HepG2 (cell line): Measurements from ENCODE around the gene TBC1D4. TPM values are rescaled to one million over a fixed set of nuclear protein-coding genes. Genes with fewer than 3 reads are reported as not detected.

Source experiments
- HMGXB4 ChIP-seq, 2 experiments: sonication (generic) in 1 of 2; formaldehyde crosslinking in 1 of 2; IDR thresholded peaks; 2 replicates each; pipeline versions ENCODE4 v1.4.0 to v1.6.1; 2018 to 2020; ENCODE audit warnings: missing genetic modification reagents in 2 of 2, borderline replicate concordance in 1 of 2, low read depth in 1 of 2, mild to moderate bottlenecking in 1 of 2, missing biosample characterization in 1 of 2
- HNRNPK ChIP-seq: fragments of 200-400 bp; formaldehyde crosslinking; IDR thresholded peaks from 2 replicates; pipeline ENCODE4 v1.6.1; 2018; ENCODE audit warnings: low read length, low read depth, moderate library complexity, mild to moderate bottlenecking; ENCODE audit not compliant: poor library complexity, severe bottlenecking
- JDP2 ChIP-seq: sonication (generic); formaldehyde crosslinking; IDR thresholded peaks from 2 replicates; pipeline ENCODE4 v1.8.1; 2022; ENCODE audit warnings: missing genetic modification reagents, borderline replicate concordance
- MATR3 ChIP-seq: sonication (generic); formaldehyde crosslinking; IDR thresholded peaks from 2 replicates; pipeline ENCODE4 v1.4.0; 2020; ENCODE audit warnings: missing genetic modification reagents
- NFIC ChIP-seq: IDR thresholded peaks from 2 replicates; pipeline ENCODE4 v1.6.1; 2012; ENCODE audit warnings: mild to moderate bottlenecking, low read length, inconsistent platforms
- NKX3-1 ChIP-seq: sonication (generic); formaldehyde crosslinking; IDR thresholded peaks from 2 replicates; pipeline ENCODE4 v1.5.0; 2020; ENCODE audit warnings: missing genetic modification reagents
- PRDM15 ChIP-seq: sonication (generic); formaldehyde crosslinking; IDR thresholded peaks from 2 replicates; pipeline ENCODE4 v1.4.0; 2020; ENCODE audit warnings: missing genetic modification reagents
- REXO4 ChIP-seq: sonication (generic); formaldehyde crosslinking; IDR thresholded peaks from 2 replicates; pipeline ENCODE4 v1.8.0; 2022; ENCODE audit warnings: missing genetic modification reagents, mild to moderate bottlenecking, borderline replicate concordance
- RNF219 ChIP-seq: sonication (generic); formaldehyde crosslinking; IDR thresholded peaks from 2 replicates; pipeline ENCODE4 v1.5.0; 2020; ENCODE audit warnings: mild to moderate bottlenecking, missing genetic modification reagents
- SNAPC4 ChIP-seq: sonication (generic); formaldehyde crosslinking; IDR thresholded peaks from 2 replicates; pipeline ENCODE4 v1.4.0; 2020; ENCODE audit warnings: mild to moderate bottlenecking, missing genetic modification reagents
- TGIF2 ChIP-seq: IDR thresholded peaks from 2 replicates; pipeline ENCODE4 v1.6.1; 2016; ENCODE audit warnings: control low read depth, missing compliant biosample characterization
- ZSCAN31 ChIP-seq: sonication (generic); formaldehyde crosslinking; IDR thresholded peaks from 2 replicates; pipeline ENCODE4 v1.5.0; 2020; ENCODE audit warnings: low read depth, mild to moderate bottlenecking, missing genetic modification reagents
- polyA plus RNA-seq, 8 experiments: library from polyadenylated mRNA; depleted of rRNA in 3 of 8; stranded (reverse) in 7 of 8; unstranded in 1 of 8; fragments of >200 nt; fragmentation: Illumina TruSeq in 4 of 8; extraction: Trizol in 4 of 8; gene quantifications; 2 replicates each; pipeline versions ENCODE4 v1.2.1 to v1.2.3, GENCODE V29; 2011 to 2016; ENCODE audit warnings: low read depth in 4 of 8, missing spikeins in 1 of 8, mixed read lengths in 1 of 8; ENCODE audit not compliant: insufficient read depth in 1 of 8
- total RNA-seq, 5 experiments: library from RNA; depleted of rRNA; stranded (reverse); fragments of >200 nt; fragmentation: Illumina TruSeq; extraction: Trizol; gene quantifications; 2 replicates each; pipeline ENCODE4 v1.2.3, GENCODE V29; 2016; ENCODE audit warnings: low read depth in 1 of 5

TBC1D4 gene
- total and polyA plus RNA-seq, 2 of the 13 experiments (the other 11 are each of a cell fraction or from before 2014, with no cell fraction given) = 35.9 to 64.4 TPM

GRCh38 chr13:75480671-75481175 is 1.2 kb downstream of the TBC1D4 start (continued):
- TF ChIP-seq HMGXB4 (CRISPR knock-in tag; IDR thresholded peaks at IDR 0.05; ENCODE audit: borderline replicate concordance in 1 of 2, low read depth in 1 of 2) (peak in 1 of 2 experiments; percentile 18; a peak in 2 of 4 replicates), REXO4 (CRISPR knock-in tag) (no peak), MATR3 (CRISPR knock-in tag) (no peak), TGIF2 (CRISPR knock-in tag) (no peak), HNRNPK (peak; percentile 58), RNF219 (no peak), NFIC (peak; percentile 36; the same call in 1 of the 2 replicates), JDP2 (CRISPR knock-in tag) (no peak), PRDM15 (no peak), ZSCAN31 (CRISPR knock-in tag) (no peak), NKX3-1 (0 out of 2 replicates have a peak, but pooled peaks have one; percentile 2), SNAPC4 (CRISPR knock-in tag) (0 out of 2 replicates have a peak, but pooled peaks have one; percentile 50)
